ENCODE data around the gene CHRDL2.

DNA sequence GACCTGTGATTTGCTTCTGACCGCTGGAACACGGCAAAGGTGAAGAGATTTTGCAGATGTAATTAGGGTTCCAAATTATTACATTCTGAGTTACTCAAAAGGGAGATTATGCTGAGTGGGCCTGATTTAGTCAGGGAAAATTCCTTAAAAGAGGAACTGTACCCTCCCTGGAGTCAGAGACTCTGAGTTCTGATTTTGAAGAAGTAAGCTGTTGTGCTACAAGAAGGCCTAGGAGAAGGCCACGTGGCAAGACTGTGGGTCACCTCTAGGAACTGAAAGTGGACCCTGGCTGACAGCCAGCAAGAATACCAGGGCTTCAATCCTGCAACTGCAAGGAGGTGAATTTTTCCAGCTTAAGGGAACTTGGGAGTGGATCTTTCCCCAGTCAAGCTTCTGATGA is 45.3 kb downstream of the CHRDL2 start:
- TF ChIP-seq FOS (IDR thresholded peaks at IDR 0.05; ENCODE audit: low read depth, low read length): no peak
- TF ChIP-seq, protein P1, sequence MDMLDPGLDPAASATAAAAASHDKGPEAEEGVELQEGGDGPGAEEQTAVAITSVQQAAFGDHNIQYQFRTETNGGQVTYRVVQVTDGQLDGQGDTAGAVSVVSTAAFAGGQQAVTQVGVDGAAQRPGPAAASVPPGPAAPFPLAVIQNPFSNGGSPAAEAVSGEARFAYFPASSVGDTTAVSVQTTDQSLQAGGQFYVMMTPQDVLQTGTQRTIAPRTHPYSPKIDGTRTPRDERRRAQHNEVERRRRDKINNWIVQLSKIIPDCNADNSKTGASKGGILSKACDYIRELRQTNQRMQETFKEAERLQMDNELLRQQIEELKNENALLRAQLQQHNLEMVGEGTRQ (IDR thresholded peaks at IDR 0.05; ENCODE audit: low read depth, low read length): no peak
- TF ChIP-seq CTCF (conservative IDR thresholded peaks at IDR 0.05; ENCODE audit: low read depth, low read length): no peak
- TF ChIP-seq POLR2A (IDR thresholded peaks at IDR 0.05; ENCODE audit: low read depth, low read length): no peak
- TF ChIP-seq CEBPB (IDR thresholded peaks at IDR 0.05; ENCODE audit: low read depth, low read length): no peak
- TF ChIP-seq RAD21 (IDR thresholded peaks at IDR 0.05; ENCODE audit: low read length): no peak
- no peak for TF ChIP-seq SMC3 (IDR thresholded peaks at IDR 0.05; ENCODE audit: low read depth, low read length)
- TF ChIP-seq RCOR1 (IDR thresholded peaks at IDR 0.05; ENCODE audit: insufficient replicate concordance, low read length): no peak
- no peak for TF ChIP-seq RFX5 (IDR thresholded peaks at IDR 0.05; ENCODE audit: low read depth, low read length)
- TF ChIP-seq MAZ (IDR thresholded peaks at IDR 0.05; ENCODE audit: borderline replicate concordance, low read depth, low read length): no peak
